Keratinocyte (primary cell): ENCODE measurements around the gene RPS27. TPM values are rescaled to one million over a fixed set of nuclear protein-coding genes. Genes with fewer than 3 reads are reported as not detected.

Source experiments
- DNase-seq: peaks from one replicate; pipeline ENCODE4 v3.0.0-alpha.2; 2011; ENCODE audit warnings: low read depth, missing footprints, low spot score
- FAIRE-seq: peaks from 2 replicates; lab custom pipeline; 2011; peaks lifted over from hg19 to GRCh38; lab: Jason Lieb, UNC
- H2AFZ ChIP-seq: 2 replicates; pipeline ENCODE4 v1.6.0; 2012; ENCODE audit warnings: low read length, control low read depth, inconsistent platforms; ENCODE audit not compliant: control insufficient read depth
- H3K27ac ChIP-seq: 2 replicates; pipeline ENCODE4 v1.5.1; 2011; ENCODE audit warnings: low read length; ENCODE audit not compliant: control insufficient read depth, insufficient read depth
- H3K27me3 ChIP-seq: 3 replicates; pipeline ENCODE4 v1.6.0; 2011; ENCODE audit warnings: low read length; ENCODE audit not compliant: control insufficient read depth, insufficient read depth; ENCODE audit errors: extremely low read depth
- H3K36me3 ChIP-seq, 2 experiments: 2 replicates in 1 of 2; 3 replicates in 1 of 2; pipeline ENCODE4 v1.5.1; 2011; ENCODE audit warnings: low read length in 2 of 2, mild to moderate bottlenecking in 1 of 2; ENCODE audit not compliant: control insufficient read depth in 2 of 2, insufficient read depth in 2 of 2; ENCODE audit errors: extremely low read depth in 1 of 2
- H3K4me1 ChIP-seq: 3 replicates; pipeline ENCODE4 v1.5.1; 2011; ENCODE audit warnings: low read length; ENCODE audit not compliant: control insufficient read depth, insufficient read depth; ENCODE audit errors: extremely low read depth
- H3K4me2 ChIP-seq: 3 replicates; pipeline ENCODE4 v1.6.0; 2011; ENCODE audit warnings: low read depth, low read length; ENCODE audit not compliant: control insufficient read depth, insufficient read depth; ENCODE audit errors: extremely low read depth
- H3K4me3 ChIP-seq, 3 experiments: fragments of 200-600 bp in 1 of 3; sonication (generic) in 1 of 3; 2 replicates in 2 of 3; 3 replicates in 1 of 3; pipeline ENCODE4 v1.5.1; 2011 to 2016; ENCODE audit warnings: low read length in 3 of 3, mild to moderate bottlenecking in 3 of 3, control low read depth in 2 of 3, inconsistent platforms in 1 of 3, low read depth in 1 of 3, mixed read lengths in 1 of 3, mixed run types in 1 of 3, moderate library complexity in 1 of 3; ENCODE audit not compliant: control insufficient read depth in 2 of 3, insufficient read depth in 2 of 3; ENCODE audit errors: extremely low read depth in 1 of 3
- H3K79me2 ChIP-seq: 2 replicates; pipeline ENCODE4 v1.6.0; 2012; ENCODE audit warnings: low read length; ENCODE audit not compliant: control insufficient read depth, insufficient read depth
- H3K9ac ChIP-seq: 3 replicates; pipeline ENCODE4 v1.6.0; 2011; ENCODE audit warnings: low read length; ENCODE audit not compliant: control insufficient read depth, insufficient read depth; ENCODE audit errors: extremely low read depth
- H3K9me1 ChIP-seq: 3 replicates; pipeline ENCODE4 v1.6.0; 2011; ENCODE audit warnings: low read length; ENCODE audit not compliant: control insufficient read depth, insufficient read depth; ENCODE audit errors: extremely low read depth
- H3K9me3 ChIP-seq: 2 replicates; pipeline ENCODE4 v1.5.1; 2012; ENCODE audit warnings: low read depth, low read length; ENCODE audit not compliant: control insufficient read depth
- H4K20me1 ChIP-seq: 3 replicates; pipeline ENCODE4 v1.6.0; 2011; ENCODE audit warnings: low read length; ENCODE audit not compliant: control insufficient read depth, insufficient read depth; ENCODE audit errors: extremely low read depth
- CTCF ChIP-seq, 3 experiments: IDR thresholded peaks in 1 of 3; conservative IDR thresholded peaks in 1 of 3; optimal IDR thresholded peaks in 1 of 3; 2 replicates in 2 of 3; 3 replicates in 1 of 3; pipeline versions ENCODE3 to v1.5.1; 2011; ENCODE audit warnings: low read length in 3 of 3, mild to moderate bottlenecking in 3 of 3, moderate library complexity in 2 of 3, control low read depth in 1 of 3, inconsistent platforms in 1 of 3; ENCODE audit not compliant: insufficient read depth in 2 of 3; ENCODE audit errors: extremely low read depth in 1 of 3
- EZH2 ChIP-seq: IDR thresholded peaks from one replicate; pipeline ENCODE4 v1.6.1; 2012; ENCODE audit warnings: inconsistent platforms, mild to moderate bottlenecking, low read length, moderate library complexity
- dilution Hi-C: fragments of 300-500 bp; cut with MboI; formaldehyde crosslinking; loops from one replicate; pipeline ENCODE4 v1.7.0; 2020; ENCODE audit warnings: low sequenced_read_pairs; ENCODE audit not compliant: extremely low pct_ligation_motif_present
- polyA plus RNA-seq, 5 experiments: library from polyadenylated mRNA; depleted of rRNA in 3 of 5; stranded (reverse) in 3 of 5; stranded (forward) in 1 of 5; unstranded in 1 of 5; fragments of >200 nt; gene quantifications; 1 replicate in 1 of 5; 2 replicates in 3 of 5; 3 replicates in 1 of 5; pipeline versions ENCODE4 v1.2.1 to v1.2.3, GENCODE V29; 2011 to 2012; ENCODE audit warnings: missing spikeins in 2 of 5, low read depth in 1 of 5, low replicate concordance in 1 of 5

The RPS27 gene
- polyA plus RNA-seq, 1 donor (not counting 4 experiments of a cell fraction or from before 2014, with no cell fraction given): 5,112 TPM

DNA sequence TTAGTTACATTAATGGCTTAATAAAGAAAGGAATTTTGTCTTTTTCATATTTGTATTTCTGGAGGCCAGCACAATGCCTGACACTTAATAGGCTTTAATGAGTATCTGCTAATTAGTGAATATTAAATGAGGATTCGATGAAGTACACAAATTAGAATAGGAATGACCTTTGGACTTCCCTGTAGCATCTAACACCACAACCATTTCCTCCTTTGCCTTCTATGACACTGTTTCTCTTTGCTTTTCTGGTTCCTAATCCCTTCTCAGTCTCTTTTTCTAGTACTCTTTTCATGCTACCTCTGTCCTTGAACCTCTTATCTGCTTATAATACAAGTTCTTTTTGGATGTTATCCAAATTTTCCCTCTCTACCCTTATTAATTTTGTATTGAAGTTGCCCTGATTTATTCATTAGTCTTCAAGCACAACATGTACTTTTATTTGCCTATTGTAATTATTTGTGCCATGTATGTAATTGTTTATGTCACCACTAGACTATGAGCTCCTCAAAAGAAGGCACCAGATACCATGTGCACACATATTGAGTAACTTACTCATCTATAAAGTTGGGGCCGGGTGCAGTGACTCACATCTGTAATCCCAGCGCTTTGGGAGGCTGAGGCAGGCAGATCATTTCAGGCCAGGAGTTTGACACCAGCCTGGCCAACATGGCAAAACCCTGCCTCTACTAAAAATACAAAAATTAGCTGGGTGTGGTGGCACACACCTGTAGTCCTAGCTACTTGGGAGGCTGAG is 23.8 kb downstream of the RPS27 start:
- H3K4me3 ChIP-seq: no peak overlapping the region
- H3K4me1 ChIP-seq: no peaks in the 10 kb centered on the region
- no peak overlapping the region for H3K9ac ChIP-seq
- no peaks in the 10 kb centered on the region for H3K9me1 ChIP-seq
- no peaks in the 10 kb centered on the region for H3K36me3 ChIP-seq
- no peaks in the 10 kb centered on the region for H3K79me2 ChIP-seq
- TF ChIP-seq CTCF (optimal IDR thresholded peaks at IDR 0.05 in 1 of 3, IDR thresholded peaks at IDR 0.05 in 1 of 3, conservative IDR thresholded peaks at IDR 0.05 in 1 of 3; ENCODE audit: extremely low read depth in 1 of 3, insufficient read depth in 2 of 3, low read length in 3 of 3) (no peak), EZH2 (no peak)
- no peak overlapping the region for H2AFZ ChIP-seq
- no peak for FAIRE-seq
- DNase-seq: no peak
- H4K20me1 ChIP-seq: no peaks in the 10 kb centered on the region
- dilution Hi-C loops: no loop called here
- H3K4me2 ChIP-seq: no peak overlapping the region
- H3K9me3 ChIP-seq: no peaks in the 10 kb centered on the region
- no peaks in the 10 kb centered on the region for H3K27me3 ChIP-seq
- no peak overlapping the region for H3K27ac ChIP-seq

DNA sequence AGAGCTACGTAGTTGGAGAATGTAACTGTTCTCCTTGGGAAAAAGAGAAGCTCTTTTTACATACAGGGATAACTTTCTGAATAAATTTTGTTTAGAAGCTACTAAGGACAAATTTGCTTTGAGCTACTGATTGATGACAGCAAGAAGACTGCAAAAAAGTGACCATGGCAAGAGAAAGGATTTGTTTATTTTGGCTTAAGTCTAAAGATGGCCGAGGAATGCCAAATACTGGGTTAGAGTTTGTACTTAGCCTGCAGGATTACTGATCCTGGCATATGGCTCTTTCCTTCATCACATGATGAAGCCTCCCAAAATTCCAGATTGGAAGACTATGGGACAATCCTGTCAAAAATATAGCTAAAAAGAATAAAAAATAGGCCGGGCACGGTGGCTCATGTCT is 28.7 kb downstream of the RPS27 start:
- Histone ChIP-seq H3K27me3 (no peaks in the 10 kb centered on the region), H4K20me1 (no peaks in the 10 kb centered on the region), H3K4me2 (no peak overlapping the region), H3K27ac (no peak overlapping the region), H3K4me3 (no peak overlapping the region), H3K9me3 (no peaks in the 10 kb centered on the region), H3K9ac (no peak overlapping the region), H3K79me2 (no peaks in the 10 kb centered on the region), H2AFZ (no peak overlapping the region), H3K36me3 (no peaks in the 10 kb centered on the region), H3K9me1 (no peaks in the 10 kb centered on the region), H3K4me1 (no peaks in the 10 kb centered on the region)
- dilution Hi-C loops: no loop called here
- FAIRE-seq (no peak), DNase-seq (no peak)
- TF ChIP-seq CTCF (optimal IDR thresholded peaks at IDR 0.05 in 1 of 3, IDR thresholded peaks at IDR 0.05 in 1 of 3, conservative IDR thresholded peaks at IDR 0.05 in 1 of 3; ENCODE audit: extremely low read depth in 1 of 3, insufficient read depth in 2 of 3, low read length in 3 of 3) (no peak), EZH2 (no peak)
